WTC11 (cell line): Measurements from ENCODE around the gene LRRC27. TPM values are rescaled to one million over a fixed set of nuclear protein-coding genes. Genes with fewer than 3 reads are reported as not detected.

ENCODE experiments used
- ATAC-seq: fragments of 200-7000 bp; cut with Tn5 transposase; 2 replicates; pipeline ENCODE4 v1.10.0; 2021; ENCODE audit warnings: mild to moderate bottlenecking, moderate library complexity
- CTCF ChIA-PET: fragments of 300-600 bp; sonication (Branson Sonifier 250); formaldehyde crosslinking; loops from one replicate; lab custom pipeline; 2021; ENCODE audit warnings: antibody characterized with exemption; lab: Charles Lee
- POLR2A ChIA-PET: fragments of 350-600 bp; sonication (Branson Sonifier 250); formaldehyde crosslinking; loops from one replicate; lab custom pipeline; 2021; ENCODE audit warnings: antibody characterized with exemption; lab: Charles Lee
- DNase-seq: peaks from one replicate; pipeline ENCODE4 v3.0.0; 2021; ENCODE audit warnings: low spot score
- H3K27ac Mint-ChIP-seq: 2 replicates; pipeline ENCODE4 v1.8.0; 2021; ENCODE audit warnings: mixed read lengths
- H3K27me3 Mint-ChIP-seq: 2 replicates; pipeline ENCODE4 v1.8.0; 2021; ENCODE audit warnings: low read depth, mild to moderate bottlenecking, moderate library complexity, mixed read lengths
- H3K36me3 Mint-ChIP-seq: 2 replicates; pipeline ENCODE4 v1.8.0; 2021; ENCODE audit warnings: mixed read lengths
- H3K4me1 Mint-ChIP-seq: 2 replicates; pipeline ENCODE4 v1.8.0; 2022; ENCODE audit warnings: mixed read lengths
- H3K4me3 Mint-ChIP-seq: 2 replicates; pipeline ENCODE4 v1.8.0; 2021; ENCODE audit warnings: mild to moderate bottlenecking, moderate library complexity, mixed read lengths
- H3K9me3 Mint-ChIP-seq: 2 replicates; pipeline ENCODE4 v1.8.0; 2021; ENCODE audit warnings: mixed read lengths
- CREB1 ChIP-seq: sonication (generic); formaldehyde crosslinking; IDR thresholded peaks from 2 replicates; pipeline ENCODE4 v1.8.0; 2023; ENCODE audit warnings: mild to moderate bottlenecking, missing genetic modification reagents
- ELF4 ChIP-seq: sonication (generic); formaldehyde crosslinking; IDR thresholded peaks from 2 replicates; pipeline ENCODE4 v1.8.1; 2022; ENCODE audit warnings: low read depth, mild to moderate bottlenecking, moderate library complexity, missing genetic modification reagents
- FOXJ3 ChIP-seq: sonication (generic); formaldehyde crosslinking; IDR thresholded peaks from 2 replicates; pipeline ENCODE4 v1.9.0; 2021; ENCODE audit warnings: missing genetic modification reagents, mild to moderate bottlenecking, borderline replicate concordance
- FOXK1 ChIP-seq: sonication (generic); formaldehyde crosslinking; IDR thresholded peaks from 2 replicates; pipeline ENCODE4 v1.8.0; 2022; ENCODE audit warnings: mild to moderate bottlenecking, moderate library complexity, missing genetic modification reagents
- IRF2 ChIP-seq: sonication (generic); formaldehyde crosslinking; IDR thresholded peaks from 2 replicates; pipeline ENCODE4 v1.8.0; 2022; ENCODE audit warnings: low read depth, missing genetic modification reagents, borderline replicate concordance
- RELA ChIP-seq: sonication (generic); formaldehyde crosslinking; IDR thresholded peaks from 2 replicates; pipeline ENCODE4 v1.8.1; 2022; ENCODE audit warnings: missing genetic modification reagents, mild to moderate bottlenecking, borderline replicate concordance
- RORB ChIP-seq: fragments of 250-450 bp; sonication (Bioruptor Pico); IDR thresholded peaks from 2 replicates; pipeline ENCODE4 v1.9.0; 2021; ENCODE audit warnings: mild to moderate bottlenecking
- SP1 ChIP-seq: sonication (generic); formaldehyde crosslinking; conservative IDR thresholded peaks from 2 replicates; pipeline ENCODE4 v1.8.1; 2022; ENCODE audit warnings: missing genetic modification reagents
- TEAD4 ChIP-seq: sonication (generic); formaldehyde crosslinking; IDR thresholded peaks from 2 replicates; pipeline ENCODE4 v1.8.0; 2022; ENCODE audit warnings: mild to moderate bottlenecking, missing genetic modification reagents
- ZNF263 ChIP-seq: sonication (generic); formaldehyde crosslinking; IDR thresholded peaks from 2 replicates; pipeline ENCODE4 v1.8.1; 2022; ENCODE audit warnings: low read depth, mild to moderate bottlenecking, moderate library complexity, missing genetic modification reagents
- ZNF317 ChIP-seq: sonication (generic); formaldehyde crosslinking; IDR thresholded peaks from 2 replicates; pipeline ENCODE4 v1.8.1; 2023; ENCODE audit warnings: low read depth, mild to moderate bottlenecking, moderate library complexity, missing genetic modification reagents, borderline replicate concordance
- ZNF396 ChIP-seq: fragments of 250-450 bp; sonication (Bioruptor Pico); IDR thresholded peaks from 2 replicates; pipeline ENCODE4 v1.8.0; 2021; ENCODE audit warnings: mild to moderate bottlenecking, moderate library complexity, borderline replicate concordance
- ZNF423 ChIP-seq: fragments of 250-450 bp; sonication (Bioruptor Pico); IDR thresholded peaks from 2 replicates; pipeline ENCODE4 v2.1.2; 2022; ENCODE audit warnings: mild to moderate bottlenecking, moderate library complexity
- total RNA-seq: library from RNA; stranded (reverse); gene quantifications from 3 replicates; pipeline ENCODE4 v1.2.3, GENCODE V29; 2021
- TF ChIP-seq, protein P1 (sequence below): sonication (generic); formaldehyde crosslinking; conservative IDR thresholded peaks from 2 replicates; pipeline ENCODE4 v1.8.1; 2023; ENCODE audit warnings: mild to moderate bottlenecking, low read depth, missing genetic modification reagents, moderate library complexity
- TF ChIP-seq, protein P2 (sequence below): sonication (generic); formaldehyde crosslinking; IDR thresholded peaks from 2 replicates; pipeline ENCODE4 v1.8.0; 2023; ENCODE audit warnings: mild to moderate bottlenecking, missing genetic modification reagents
- TF ChIP-seq, protein P3 (sequence below): sonication (generic); formaldehyde crosslinking; IDR thresholded peaks from 2 replicates; pipeline ENCODE4 v1.8.1; 2022; ENCODE audit warnings: mild to moderate bottlenecking, moderate library complexity, missing genetic modification reagents
- TF ChIP-seq, protein P4 (sequence below): fragments of 200-600 bp; IDR thresholded peaks from 2 replicates; pipeline ENCODE4 v1.8.0; 2022; ENCODE audit warnings: antibody characterized with exemption
- TF ChIP-seq, protein P5 (sequence below): fragments of 250-450 bp; sonication (Bioruptor Pico); IDR thresholded peaks from 2 replicates; pipeline ENCODE4 v1.9.0; 2021; ENCODE audit warnings: mild to moderate bottlenecking
- TF ChIP-seq, protein P6 (sequence below): sonication (generic); formaldehyde crosslinking; conservative IDR thresholded peaks from 2 replicates; pipeline ENCODE4 v1.8.1; 2022; ENCODE audit warnings: mild to moderate bottlenecking, missing genetic modification reagents
- TF ChIP-seq, protein P7 (sequence below): sonication (generic); formaldehyde crosslinking; IDR thresholded peaks from 2 replicates; pipeline ENCODE4 v1.8.1; 2023; ENCODE audit warnings: mild to moderate bottlenecking, missing genetic modification reagents, moderate library complexity
- TF ChIP-seq, protein P8 (sequence below): sonication (generic); formaldehyde crosslinking; IDR thresholded peaks from 2 replicates; pipeline ENCODE4 v1.8.0; 2022; ENCODE audit warnings: mild to moderate bottlenecking, missing genetic modification reagents
- TF ChIP-seq, protein P9 (sequence below): sonication (generic); formaldehyde crosslinking; IDR thresholded peaks from 2 replicates; pipeline ENCODE4 v1.8.1; 2022; ENCODE audit warnings: low read depth, missing genetic modification reagents, borderline replicate concordance

The LRRC27 gene
- total RNA-seq, 1 experiment from 2014 or later = 4.4 TPM

DNA sequence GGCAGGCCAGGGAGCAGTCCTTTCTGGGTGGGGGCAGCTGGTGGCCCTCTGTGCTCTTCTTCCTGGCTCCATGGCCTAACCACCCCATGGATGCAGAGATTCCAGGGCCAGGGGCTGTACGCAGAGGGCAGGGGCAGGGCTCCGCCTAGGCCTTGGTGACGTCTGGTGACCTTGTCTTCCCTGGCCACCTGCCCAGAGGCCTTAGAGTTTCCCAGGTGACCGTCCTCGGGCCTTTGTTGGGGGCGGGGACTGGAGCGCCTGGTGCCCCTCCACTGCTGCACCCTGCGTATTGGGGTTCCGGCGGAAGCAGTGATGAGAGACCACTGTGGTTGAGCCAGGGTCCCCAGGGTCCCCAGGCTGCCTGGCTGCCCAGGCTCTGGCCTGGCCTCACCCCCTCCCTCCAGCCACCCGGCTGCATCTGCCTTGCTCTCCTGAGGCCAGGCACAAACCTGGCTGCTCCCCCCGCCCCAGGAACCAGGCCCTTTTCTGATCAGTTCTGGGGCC, 75.3 kb downstream of the LRRC27 start (continued):
- TF ChIP-seq ELF4 (CRISPR knock-in tag) = no peak
- TF ChIP-seq RORB (CRISPR knock-in tag) = no peak
- TF ChIP-seq, protein P1, sequence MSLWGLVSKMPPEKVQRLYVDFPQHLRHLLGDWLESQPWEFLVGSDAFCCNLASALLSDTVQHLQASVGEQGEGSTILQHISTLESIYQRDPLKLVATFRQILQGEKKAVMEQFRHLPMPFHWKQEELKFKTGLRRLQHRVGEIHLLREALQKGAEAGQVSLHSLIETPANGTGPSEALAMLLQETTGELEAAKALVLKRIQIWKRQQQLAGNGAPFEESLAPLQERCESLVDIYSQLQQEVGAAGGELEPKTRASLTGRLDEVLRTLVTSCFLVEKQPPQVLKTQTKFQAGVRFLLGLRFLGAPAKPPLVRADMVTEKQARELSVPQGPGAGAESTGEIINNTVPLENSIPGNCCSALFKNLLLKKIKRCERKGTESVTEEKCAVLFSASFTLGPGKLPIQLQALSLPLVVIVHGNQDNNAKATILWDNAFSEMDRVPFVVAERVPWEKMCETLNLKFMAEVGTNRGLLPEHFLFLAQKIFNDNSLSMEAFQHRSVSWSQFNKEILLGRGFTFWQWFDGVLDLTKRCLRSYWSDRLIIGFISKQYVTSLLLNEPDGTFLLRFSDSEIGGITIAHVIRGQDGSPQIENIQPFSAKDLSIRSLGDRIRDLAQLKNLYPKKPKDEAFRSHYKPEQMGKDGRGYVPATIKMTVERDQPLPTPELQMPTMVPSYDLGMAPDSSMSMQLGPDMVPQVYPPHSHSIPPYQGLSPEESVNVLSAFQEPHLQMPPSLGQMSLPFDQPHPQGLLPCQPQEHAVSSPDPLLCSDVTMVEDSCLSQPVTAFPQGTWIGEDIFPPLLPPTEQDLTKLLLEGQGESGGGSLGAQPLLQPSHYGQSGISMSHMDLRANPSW (CRISPR knock-in tag) = no peak
- TF ChIP-seq ZNF263 (CRISPR knock-in tag) = no peak
- TF ChIP-seq ZNF423 = no peak
- TF ChIP-seq, protein P2, sequence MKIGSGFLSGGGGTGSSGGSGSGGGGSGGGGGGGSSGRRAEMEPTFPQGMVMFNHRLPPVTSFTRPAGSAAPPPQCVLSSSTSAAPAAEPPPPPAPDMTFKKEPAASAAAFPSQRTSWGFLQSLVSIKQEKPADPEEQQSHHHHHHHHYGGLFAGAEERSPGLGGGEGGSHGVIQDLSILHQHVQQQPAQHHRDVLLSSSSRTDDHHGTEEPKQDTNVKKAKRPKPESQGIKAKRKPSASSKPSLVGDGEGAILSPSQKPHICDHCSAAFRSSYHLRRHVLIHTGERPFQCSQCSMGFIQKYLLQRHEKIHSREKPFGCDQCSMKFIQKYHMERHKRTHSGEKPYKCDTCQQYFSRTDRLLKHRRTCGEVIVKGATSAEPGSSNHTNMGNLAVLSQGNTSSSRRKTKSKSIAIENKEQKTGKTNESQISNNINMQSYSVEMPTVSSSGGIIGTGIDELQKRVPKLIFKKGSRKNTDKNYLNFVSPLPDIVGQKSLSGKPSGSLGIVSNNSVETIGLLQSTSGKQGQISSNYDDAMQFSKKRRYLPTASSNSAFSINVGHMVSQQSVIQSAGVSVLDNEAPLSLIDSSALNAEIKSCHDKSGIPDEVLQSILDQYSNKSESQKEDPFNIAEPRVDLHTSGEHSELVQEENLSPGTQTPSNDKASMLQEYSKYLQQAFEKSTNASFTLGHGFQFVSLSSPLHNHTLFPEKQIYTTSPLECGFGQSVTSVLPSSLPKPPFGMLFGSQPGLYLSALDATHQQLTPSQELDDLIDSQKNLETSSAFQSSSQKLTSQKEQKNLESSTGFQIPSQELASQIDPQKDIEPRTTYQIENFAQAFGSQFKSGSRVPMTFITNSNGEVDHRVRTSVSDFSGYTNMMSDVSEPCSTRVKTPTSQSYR (CRISPR knock-in tag) = no peak
- TF ChIP-seq, protein P3, sequence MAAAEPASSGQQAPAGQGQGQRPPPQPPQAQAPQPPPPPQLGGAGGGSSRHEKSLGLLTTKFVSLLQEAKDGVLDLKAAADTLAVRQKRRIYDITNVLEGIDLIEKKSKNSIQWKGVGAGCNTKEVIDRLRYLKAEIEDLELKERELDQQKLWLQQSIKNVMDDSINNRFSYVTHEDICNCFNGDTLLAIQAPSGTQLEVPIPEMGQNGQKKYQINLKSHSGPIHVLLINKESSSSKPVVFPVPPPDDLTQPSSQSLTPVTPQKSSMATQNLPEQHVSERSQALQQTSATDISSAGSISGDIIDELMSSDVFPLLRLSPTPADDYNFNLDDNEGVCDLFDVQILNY (CRISPR knock-in tag) = no peak
- no peak for TF ChIP-seq RELA
- TF ChIP-seq ZNF396 (CRISPR knock-in tag) = no peak
- TF ChIP-seq, protein P4, sequence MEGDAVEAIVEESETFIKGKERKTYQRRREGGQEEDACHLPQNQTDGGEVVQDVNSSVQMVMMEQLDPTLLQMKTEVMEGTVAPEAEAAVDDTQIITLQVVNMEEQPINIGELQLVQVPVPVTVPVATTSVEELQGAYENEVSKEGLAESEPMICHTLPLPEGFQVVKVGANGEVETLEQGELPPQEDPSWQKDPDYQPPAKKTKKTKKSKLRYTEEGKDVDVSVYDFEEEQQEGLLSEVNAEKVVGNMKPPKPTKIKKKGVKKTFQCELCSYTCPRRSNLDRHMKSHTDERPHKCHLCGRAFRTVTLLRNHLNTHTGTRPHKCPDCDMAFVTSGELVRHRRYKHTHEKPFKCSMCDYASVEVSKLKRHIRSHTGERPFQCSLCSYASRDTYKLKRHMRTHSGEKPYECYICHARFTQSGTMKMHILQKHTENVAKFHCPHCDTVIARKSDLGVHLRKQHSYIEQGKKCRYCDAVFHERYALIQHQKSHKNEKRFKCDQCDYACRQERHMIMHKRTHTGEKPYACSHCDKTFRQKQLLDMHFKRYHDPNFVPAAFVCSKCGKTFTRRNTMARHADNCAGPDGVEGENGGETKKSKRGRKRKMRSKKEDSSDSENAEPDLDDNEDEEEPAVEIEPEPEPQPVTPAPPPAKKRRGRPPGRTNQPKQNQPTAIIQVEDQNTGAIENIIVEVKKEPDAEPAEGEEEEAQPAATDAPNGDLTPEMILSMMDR = no peak
- TF ChIP-seq IRF2 (CRISPR knock-in tag) = no peak

DNA sequence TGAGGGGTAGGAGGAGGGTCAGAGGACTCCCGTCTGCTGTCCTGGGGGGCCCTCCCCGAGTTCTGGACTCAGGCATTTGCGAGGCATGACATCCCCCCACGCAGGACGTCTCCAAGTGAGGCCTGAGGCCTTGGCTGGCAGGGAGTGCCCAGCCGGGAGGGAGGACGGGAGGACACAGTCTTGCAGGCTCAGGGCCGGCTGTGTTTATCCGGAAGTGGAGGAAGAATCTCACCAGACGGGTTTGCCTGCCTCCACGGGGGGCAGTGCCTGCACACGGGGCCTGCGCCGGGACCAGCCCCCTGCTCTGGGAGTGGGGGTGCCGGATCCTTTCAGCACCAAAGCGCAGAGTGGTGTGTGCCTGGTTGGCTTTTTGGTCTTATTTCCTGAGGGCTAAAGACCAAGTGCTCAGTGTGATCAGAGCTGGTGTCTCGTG, 75.9 kb downstream of the LRRC27 start:
- H3K4me1 Mint-ChIP-seq = peaks cover 50% of the 10 kb centered on the region
- POLR2A ChIA-PET = interaction anchor here (1.0 to 1.8 kb wide), 2 partner anchors 11 to 13 kb away, joined by 3 to 9 read pairs; no protein-coding TSS in a partner anchor
- H3K36me3 Mint-ChIP-seq = peaks cover 6% of the 10 kb centered on the region; the same call in 1 of the 2 replicates
- no peaks in the 10 kb centered on the region for H3K9me3 Mint-ChIP-seq
- H3K27ac Mint-ChIP-seq = peak overlapping the region; percentile 99
- DNase-seq = peak; percentile 88
- CTCF ChIA-PET = interaction anchor here (0.8 to 1.2 kb wide), 4 partner anchors 20 to 227 kb away, joined by 3 to 5 read pairs (median 4); no protein-coding TSS in a partner anchor
- peak; percentile 58 for ATAC-seq
- no peaks in the 10 kb centered on the region for H3K27me3 Mint-ChIP-seq
- H3K4me3 Mint-ChIP-seq = peak overlapping the region; percentile 53
- TF ChIP-seq, protein P5, sequence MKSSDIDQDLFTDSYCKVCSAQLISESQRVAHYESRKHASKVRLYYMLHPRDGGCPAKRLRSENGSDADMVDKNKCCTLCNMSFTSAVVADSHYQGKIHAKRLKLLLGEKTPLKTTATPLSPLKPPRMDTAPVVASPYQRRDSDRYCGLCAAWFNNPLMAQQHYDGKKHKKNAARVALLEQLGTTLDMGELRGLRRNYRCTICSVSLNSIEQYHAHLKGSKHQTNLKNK = no peak
- TF ChIP-seq, protein P6, sequence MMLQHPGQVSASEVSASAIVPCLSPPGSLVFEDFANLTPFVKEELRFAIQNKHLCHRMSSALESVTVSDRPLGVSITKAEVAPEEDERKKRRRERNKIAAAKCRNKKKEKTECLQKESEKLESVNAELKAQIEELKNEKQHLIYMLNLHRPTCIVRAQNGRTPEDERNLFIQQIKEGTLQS = no peak
- TF ChIP-seq, protein P7, sequence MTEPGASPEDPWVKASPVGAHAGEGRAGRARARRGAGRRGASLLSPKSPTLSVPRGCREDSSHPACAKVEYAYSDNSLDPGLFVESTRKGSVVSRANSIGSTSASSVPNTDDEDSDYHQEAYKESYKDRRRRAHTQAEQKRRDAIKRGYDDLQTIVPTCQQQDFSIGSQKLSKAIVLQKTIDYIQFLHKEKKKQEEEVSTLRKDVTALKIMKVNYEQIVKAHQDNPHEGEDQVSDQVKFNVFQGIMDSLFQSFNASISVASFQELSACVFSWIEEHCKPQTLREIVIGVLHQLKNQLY = no peak
- TF ChIP-seq ZNF317 (CRISPR knock-in tag) = no peak
- TF ChIP-seq FOXJ3 (CRISPR knock-in tag) = no peak
- no peak for TF ChIP-seq CREB1 (CRISPR knock-in tag)
- TF ChIP-seq TEAD4 (CRISPR knock-in tag) = no peak
- TF ChIP-seq, protein P8, sequence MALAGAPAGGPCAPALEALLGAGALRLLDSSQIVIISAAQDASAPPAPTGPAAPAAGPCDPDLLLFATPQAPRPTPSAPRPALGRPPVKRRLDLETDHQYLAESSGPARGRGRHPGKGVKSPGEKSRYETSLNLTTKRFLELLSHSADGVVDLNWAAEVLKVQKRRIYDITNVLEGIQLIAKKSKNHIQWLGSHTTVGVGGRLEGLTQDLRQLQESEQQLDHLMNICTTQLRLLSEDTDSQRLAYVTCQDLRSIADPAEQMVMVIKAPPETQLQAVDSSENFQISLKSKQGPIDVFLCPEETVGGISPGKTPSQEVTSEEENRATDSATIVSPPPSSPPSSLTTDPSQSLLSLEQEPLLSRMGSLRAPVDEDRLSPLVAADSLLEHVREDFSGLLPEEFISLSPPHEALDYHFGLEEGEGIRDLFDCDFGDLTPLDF (CRISPR knock-in tag) = no peak
- peak; percentile 98 for TF ChIP-seq FOXK1
- TF ChIP-seq, protein P9, sequence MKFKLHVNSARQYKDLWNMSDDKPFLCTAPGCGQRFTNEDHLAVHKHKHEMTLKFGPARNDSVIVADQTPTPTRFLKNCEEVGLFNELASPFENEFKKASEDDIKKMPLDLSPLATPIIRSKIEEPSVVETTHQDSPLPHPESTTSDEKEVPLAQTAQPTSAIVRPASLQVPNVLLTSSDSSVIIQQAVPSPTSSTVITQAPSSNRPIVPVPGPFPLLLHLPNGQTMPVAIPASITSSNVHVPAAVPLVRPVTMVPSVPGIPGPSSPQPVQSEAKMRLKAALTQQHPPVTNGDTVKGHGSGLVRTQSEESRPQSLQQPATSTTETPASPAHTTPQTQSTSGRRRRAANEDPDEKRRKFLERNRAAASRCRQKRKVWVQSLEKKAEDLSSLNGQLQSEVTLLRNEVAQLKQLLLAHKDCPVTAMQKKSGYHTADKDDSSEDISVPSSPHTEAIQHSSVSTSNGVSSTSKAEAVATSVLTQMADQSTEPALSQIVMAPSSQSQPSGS (CRISPR knock-in tag) = no peak
- TF ChIP-seq, protein P3 (CRISPR knock-in tag) = 0 out of 2 replicates have a peak, but pooled peaks have one; percentile 44
- peak; percentile 69; the same call in 1 of the 2 replicates for TF ChIP-seq SP1 (CRISPR knock-in tag)
